GM18951 (cell line): ENCODE data around the gene DNAH3.
"Not testable (repeated sequence)": the region's sequence is repeated elsewhere in the genome, so short reads cannot be mapped to it uniquely, and the experiment has no call there.

Experiments used
- POLR2A ChIP-seq: IDR thresholded peaks from 4 replicates; pipeline ENCODE4 v1.6.1; 2011; ENCODE audit warnings: mild to moderate bottlenecking; ENCODE audit not compliant: insufficient read length, insufficient read depth; ENCODE audit errors: extremely low read depth
- in situ Hi-C: fragments of 300-500 bp; cut with MboI; formaldehyde crosslinking; loops from one replicate; pipeline ENCODE4 v1.12.0; 2022; ENCODE audit warnings: low sequenced_read_pairs, mixed read lengths, inconsistent platforms; ENCODE audit not compliant: unreplicated experiment

The DNAH3 gene

DNA sequence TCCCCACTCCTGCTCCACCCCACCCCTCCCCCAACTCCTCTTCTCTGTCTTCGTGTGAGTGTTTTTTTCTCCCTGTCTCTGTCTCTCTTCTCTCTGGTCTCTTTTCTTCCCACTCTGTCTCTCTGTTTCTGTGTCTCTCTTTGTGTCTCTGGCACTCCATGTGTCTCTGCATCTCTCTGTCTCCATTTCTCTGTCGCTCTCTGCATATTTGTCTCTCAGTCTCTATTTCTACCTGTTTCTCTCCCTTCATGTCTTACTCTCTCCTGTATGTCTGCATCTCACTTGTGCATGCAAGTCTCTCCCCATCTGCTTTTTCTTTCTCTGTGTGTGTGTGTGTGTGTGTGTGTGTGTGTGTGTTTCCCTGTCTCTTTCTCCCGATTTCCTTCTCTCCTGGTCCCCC, 181.9 kb downstream of the DNAH3 start:
- in situ Hi-C loops = no loop called here
- TF ChIP-seq POLR2A = no peak

DNA sequence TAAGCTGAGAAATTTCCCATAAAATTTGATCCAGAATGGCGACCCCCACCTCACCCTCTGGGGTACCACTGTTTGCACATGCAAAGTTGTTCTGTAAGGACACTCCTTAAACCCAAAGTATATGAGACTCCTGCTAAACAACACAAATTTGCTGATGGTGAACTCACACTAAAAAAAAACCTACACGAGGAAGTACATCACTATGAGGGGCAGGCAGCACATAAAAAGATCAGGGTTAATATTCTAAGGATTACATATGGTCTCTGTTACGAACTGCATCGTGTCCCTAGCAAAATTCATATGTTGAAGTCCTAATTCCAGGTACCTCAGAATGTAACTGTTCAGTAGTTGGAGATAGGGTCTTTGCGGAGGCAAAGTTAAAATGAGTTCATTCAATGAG, 189.7 kb downstream of the DNAH3 start:
- in situ Hi-C loops = no loop called here
- no peak for TF ChIP-seq POLR2A

DNA sequence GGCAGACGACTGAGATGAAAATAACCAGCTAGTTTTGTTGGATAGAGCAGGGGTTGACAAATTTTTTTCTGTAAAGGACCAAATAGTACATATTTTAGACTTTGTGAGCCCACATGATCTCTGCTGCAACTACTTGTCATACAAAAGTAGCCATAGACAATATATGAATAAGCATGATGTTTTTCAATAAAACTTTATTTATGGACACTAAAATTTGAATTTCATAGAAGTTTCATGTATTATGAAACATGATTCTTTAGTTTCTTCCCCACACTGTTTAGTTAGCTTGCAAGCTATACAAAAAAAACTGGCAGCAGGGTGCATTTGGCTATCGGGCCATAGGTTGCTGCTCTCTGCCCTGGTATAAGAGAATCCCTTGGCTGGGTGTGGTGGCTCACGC, 193.5 kb downstream of the DNAH3 start:
- in situ Hi-C loops = no loop called here
- no peak for TF ChIP-seq POLR2A

DNA sequence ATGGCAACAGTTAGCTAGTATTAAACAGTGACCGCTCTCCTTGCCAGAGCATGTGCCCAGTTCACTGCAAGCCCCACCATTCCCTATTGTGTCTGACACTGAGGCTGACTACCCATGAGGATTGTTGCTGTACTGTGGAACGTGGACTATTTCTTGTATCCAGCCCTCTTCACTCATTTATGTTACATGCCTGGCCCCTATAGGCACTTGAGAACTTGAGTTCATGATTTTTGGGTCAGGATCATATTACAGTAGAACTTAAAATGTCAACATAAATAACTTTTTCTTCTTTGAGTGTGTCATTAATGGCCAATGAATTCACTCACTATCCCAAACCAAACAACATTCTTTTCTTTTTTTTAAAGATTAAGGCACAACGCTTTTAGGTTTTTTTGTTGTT, 194.3 kb downstream of the DNAH3 start:
- in situ Hi-C loops = no loop called here
- TF ChIP-seq POLR2A = no peak

DNA sequence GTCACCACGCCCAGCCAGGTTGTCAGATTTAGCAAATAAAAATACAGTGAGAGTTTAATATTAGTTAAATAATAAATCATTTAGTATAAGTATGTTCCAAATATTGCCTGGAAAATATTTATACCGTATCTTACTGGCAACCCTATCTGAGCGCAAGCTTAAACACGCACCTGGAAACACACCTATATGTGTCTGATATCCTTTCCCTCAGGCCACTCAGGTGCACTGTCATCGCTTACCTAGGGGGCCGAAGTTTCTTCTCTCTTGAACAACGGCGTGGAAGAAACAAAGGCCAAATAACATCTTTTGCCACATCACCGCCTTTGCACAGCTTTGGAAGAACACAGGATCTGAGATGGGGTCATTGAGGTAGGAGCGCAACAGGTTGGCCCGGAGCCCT, 196.1 kb downstream of the DNAH3 start:
- in situ Hi-C loops = no loop called here
- no peak for TF ChIP-seq POLR2A

DNA sequence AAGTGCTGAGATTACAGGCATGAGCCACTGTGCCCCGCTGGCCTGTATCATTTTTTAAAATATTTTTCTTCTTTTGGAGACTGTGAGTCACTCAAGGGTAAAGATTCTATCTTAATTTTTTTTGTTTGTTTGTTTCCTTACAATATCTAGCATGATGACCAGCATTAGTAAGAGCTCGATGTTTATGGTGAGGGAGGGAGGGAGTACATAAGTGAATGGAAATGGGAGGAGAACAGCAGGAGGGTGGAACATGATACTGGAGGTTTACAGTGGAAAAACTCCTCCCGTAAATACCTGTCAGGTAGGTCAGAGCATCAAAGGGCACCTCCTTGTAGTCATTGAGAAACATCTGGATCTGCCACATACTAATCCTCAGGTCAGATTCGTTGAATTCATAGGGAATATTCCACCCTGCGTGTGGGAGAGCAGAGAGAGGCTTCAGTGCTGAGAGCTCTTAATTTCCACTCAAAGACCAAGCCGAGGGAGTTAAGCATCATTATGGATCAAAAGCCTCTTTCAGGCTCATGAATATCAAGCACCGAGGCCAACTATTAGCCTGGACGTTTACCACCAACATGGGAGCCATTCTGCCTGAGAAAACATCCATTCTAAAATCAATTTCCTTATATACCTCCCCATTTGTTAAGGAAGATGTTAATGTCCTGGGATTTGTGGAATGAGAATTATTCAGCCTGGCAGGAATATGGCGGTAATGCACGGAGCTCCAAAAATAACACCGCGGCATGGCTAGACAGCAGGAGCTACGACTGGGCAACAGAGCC, 198.3 kb downstream of the DNAH3 start:
- TF ChIP-seq POLR2A = no peak
- in situ Hi-C loops = no loop called here

DNA sequence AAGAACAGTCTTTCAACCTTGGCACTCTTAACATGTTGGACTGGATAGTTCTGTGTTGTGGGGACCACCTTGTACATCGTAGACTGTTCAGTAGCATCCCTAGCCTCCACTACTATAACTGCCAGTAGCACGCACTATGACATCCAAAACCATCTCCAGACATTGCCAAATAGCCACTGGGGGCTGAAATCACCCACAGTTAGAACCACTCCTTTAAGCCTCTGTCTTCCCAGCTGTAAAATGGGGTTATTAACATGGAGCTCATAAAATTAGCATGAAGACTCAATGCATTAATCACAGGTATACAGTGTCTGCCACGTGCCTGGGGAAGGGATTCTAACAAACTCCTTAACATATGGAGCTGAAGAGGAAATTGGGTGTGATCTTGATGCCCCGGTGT, 200.4 kb downstream of the DNAH3 start:
- no peak for TF ChIP-seq POLR2A
- in situ Hi-C loops = no loop called here

DNA sequence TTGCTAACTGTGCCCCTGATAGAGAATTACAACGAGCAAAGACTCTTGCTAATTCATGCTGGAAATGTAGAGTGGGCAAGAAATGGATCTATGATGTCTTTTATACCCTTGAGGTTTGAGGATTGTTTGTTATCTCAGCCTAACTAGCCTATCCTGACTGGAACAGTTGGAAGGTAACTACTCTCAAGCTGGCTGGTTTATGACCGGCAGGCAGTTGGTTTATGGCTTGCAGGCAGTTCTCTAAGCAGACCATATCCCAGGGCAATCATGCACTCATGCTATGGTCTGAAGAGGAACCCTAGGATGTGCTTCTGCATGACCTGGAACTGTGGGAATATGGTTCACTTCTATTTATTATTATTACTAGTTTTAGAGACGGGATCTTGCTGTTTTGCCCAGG, 201.0 kb downstream of the DNAH3 start:
- in situ Hi-C loops = no loop called here
- TF ChIP-seq POLR2A = no peak

DNA sequence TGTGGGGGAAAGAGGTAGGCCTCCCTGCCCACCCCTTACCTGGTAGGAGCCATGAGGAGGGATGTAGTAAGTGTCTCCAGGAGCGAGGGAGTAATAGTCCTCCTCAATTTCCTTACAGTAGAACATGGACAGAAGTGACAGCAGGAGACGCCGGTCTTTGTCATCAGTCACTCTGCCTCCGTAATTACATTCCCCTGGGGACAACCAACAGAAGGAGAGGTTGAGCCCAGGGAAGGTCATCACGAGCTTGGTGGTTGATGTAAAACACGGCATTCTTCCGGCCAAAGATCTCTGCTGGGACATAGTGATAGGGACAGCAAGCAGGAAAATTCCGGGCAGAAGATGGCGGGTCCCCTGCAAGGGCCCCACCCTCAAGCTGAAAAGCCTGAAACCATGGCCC, 202.2 kb downstream of the DNAH3 start:
- no peak for TF ChIP-seq POLR2A
- in situ Hi-C loops = no loop called here

DNA sequence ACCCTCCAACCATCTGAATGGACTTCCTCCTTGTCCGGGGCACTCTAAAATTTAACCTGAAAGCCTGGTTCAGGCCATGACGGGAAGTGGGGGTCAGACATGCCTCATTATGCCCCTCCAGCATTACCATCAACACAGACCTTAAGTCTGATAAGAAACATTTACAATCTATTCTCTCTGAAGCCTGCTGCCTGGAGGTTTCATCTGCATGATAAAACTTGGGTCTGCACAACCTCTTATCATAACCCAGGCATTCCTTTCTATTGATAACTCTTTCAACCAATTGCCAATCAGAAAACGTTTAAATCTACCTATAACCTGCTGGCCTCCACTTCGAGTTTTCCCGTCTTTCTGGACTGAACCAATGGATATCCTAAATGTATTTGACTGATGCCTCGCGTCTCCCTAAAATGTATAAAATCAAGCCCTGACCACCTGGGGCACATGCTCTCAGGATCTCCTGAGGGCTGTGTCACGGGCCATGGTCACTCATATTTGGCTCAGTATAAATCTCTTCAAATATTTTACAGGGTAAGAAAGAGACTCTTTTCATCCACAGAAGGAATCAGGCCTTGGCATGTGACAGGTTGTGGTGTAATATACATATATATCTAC, 204.5 kb downstream of the DNAH3 start:
- no peak for TF ChIP-seq POLR2A
- in situ Hi-C loops = no loop called here

DNA sequence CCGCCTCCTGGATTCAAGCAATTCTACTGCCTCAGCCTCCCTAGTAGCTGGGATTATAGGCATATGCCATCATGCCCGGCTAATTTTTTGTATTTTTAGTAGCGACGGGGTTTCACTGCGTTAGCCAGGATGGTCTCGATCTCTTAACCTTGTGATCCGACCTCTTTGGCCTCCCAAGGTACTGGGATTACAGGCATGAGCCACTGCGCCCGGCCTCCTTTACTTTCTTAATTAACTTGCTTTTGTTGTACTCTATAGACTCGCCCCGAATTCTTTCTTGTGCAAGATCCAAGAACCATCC, 205.1 kb downstream of the DNAH3 start:
- in situ Hi-C loops = not testable (repeated sequence)

DNA sequence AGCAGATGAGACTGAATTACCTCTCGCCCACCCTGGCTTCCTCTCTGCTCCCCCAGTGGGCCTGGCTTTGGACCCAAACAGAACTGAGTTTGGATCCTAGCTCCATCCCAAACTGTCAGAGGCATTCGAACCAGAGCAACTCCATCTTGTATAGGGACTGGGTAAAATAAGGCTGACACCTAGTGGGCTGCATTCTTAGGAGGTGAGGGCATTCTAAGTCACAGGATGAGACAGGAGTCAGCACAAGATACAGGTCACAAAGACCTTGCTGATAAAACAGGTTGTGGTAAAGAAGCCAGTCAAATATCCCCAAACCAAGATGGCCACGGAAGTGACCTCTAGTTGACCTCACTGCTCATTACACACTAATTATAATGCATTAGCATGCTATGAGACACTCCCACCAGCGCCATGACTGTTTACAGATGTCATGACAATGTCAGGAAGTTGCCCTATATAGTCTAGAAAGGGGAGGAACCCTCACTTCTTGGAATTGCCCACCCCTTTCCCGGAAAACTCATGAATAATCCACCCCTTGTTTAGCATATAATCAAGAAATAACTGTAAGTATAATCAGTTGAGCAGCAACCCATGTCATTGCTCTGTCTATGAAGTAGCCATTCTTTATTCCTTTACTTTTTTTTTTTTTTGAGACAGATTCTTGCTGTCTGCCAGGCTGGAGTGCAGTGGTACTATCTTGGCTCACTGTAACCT, 205.6 kb downstream of the DNAH3 start:
- TF ChIP-seq POLR2A = no peak
- in situ Hi-C loops = no loop called here

DNA sequence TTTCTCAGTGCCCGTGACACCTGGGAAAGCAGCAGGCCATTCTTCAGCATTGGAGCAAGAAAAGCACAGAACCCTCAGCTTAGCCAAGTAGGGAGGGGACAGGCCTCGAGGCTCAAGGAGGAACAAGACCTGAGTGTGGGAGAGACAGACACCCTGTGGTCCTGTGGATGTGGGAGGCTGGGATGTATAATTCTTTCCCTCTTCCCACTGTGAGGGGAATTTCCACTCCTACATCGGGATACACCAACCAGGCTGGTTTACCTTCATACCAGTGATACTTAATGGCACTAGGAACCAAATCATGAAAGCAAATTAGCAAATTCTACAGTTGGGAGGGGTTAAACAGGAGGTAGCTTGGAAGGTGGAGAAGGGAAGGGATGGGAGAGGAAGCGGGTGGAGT, 208.4 kb downstream of the DNAH3 start:
- in situ Hi-C loops = no loop called here
- TF ChIP-seq POLR2A = no peak

DNA sequence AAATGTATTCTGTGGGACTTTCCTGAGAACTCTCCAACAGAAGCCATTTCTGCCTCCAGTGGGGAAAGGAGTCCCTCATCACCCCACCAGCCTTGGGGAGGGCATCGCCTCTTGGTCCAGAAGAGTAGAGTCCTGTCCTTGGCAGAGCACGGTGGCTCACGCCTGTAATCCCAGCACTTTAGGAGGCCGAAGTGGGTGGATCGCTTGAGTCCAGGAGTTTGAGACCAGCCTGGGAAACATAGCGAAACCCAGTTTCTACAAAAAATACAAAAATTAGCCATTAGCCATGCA, 209.1 kb downstream of the DNAH3 start:
- in situ Hi-C loops = no loop called here
- TF ChIP-seq POLR2A = no peak

DNA sequence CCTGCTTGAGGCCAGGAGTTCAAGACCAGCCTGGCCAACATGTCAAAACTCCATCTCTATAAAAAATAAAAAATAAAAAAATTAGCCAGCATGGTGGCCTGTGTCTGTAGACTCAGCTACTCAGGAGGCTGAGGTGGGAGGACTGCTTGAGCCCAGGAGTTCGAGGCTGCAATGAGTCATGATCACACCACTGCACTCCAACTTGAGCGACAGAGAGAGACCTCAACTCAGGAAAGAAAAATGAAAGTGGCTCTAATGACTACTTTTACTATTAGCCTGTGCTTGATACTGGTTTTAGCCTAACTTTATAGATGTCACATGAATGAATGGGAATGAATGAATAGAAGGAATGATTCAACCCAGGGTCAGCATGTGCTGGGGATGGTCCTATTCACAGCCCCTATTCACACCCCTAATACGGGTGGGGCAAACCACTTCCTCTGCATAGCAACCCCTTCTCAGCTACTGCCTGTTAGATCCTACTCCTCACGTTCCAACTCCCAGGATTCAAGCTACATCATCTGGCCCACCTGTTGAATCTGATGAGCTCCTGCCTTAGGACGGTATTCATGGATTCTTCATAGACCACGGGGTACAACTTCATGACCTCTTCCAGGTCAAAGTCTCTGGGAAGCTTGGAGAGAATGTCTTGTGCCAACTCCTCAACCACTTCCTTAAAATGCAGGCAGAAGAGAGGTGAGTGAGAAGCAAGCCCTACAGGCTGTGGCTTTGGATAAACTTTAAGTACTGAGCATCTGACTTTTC, 209.6 kb downstream of the DNAH3 start:
- in situ Hi-C loops = no loop called here
- no peak for TF ChIP-seq POLR2A
